Hepatocyte (in vitro differentiated cells): ENCODE data around the gene SMAP2. TPM values are rescaled to one million over a fixed set of nuclear protein-coding genes. Genes with fewer than 3 reads are reported as not detected.

ENCODE experiments used
- DNase-seq: peaks from one replicate; pipeline ENCODE4 v3.0.0-alpha.2; 2016; ENCODE audit warnings: low spot score
- H2AFZ ChIP-seq: fragments of 200-600 bp; sonication (generic); 2 replicates; pipeline ENCODE4 v1.6.0; 2016; ENCODE audit warnings: antibody characterized with exemption, mild to moderate bottlenecking
- H3K27ac ChIP-seq: fragments of 200-600 bp; sonication (generic); 2 replicates; pipeline ENCODE4 v1.5.1; 2016; ENCODE audit warnings: mild to moderate bottlenecking
- H3K27me3 ChIP-seq: fragments of 200-600 bp; sonication (generic); 2 replicates; pipeline ENCODE4 v1.6.1; 2016
- H3K36me3 ChIP-seq: fragments of 200-600 bp; sonication (generic); replicated peaks from 2 replicates; pipeline ENCODE4 v1.5.1; 2016; ENCODE audit warnings: low read depth; ENCODE audit not compliant: insufficient read depth
- H3K4me1 ChIP-seq: fragments of 200-600 bp; sonication (generic); 2 replicates; pipeline ENCODE4 v1.5.1; 2016; ENCODE audit warnings: mild to moderate bottlenecking, moderate library complexity; ENCODE audit not compliant: insufficient read depth
- H3K4me2 ChIP-seq: fragments of 200-600 bp; sonication (generic); 2 replicates; pipeline ENCODE4 v1.6.0; 2016
- H3K4me3 ChIP-seq: fragments of 200-600 bp; sonication (generic); 2 replicates; pipeline ENCODE4 v1.5.1; 2016; ENCODE audit warnings: mild to moderate bottlenecking
- H3K79me2 ChIP-seq: fragments of 200-600 bp; sonication (generic); 2 replicates; pipeline ENCODE4 v1.6.0; 2017; ENCODE audit warnings: mild to moderate bottlenecking
- H3K9me2 ChIP-seq: fragments of 200-600 bp; sonication (generic); replicated peaks from 2 replicates; pipeline ENCODE4 v1.6.0; 2017; ENCODE audit warnings: mild to moderate bottlenecking; ENCODE audit not compliant: insufficient read depth
- H3K9me3 ChIP-seq: fragments of 200-600 bp; sonication (generic); 2 replicates; pipeline ENCODE4 v1.5.1; 2016; ENCODE audit warnings: low read depth, mild to moderate bottlenecking
- H4K20me1 ChIP-seq: fragments of 200-600 bp; sonication (generic); 2 replicates; pipeline ENCODE4 v1.6.0; 2016; ENCODE audit warnings: mild to moderate bottlenecking; ENCODE audit not compliant: insufficient read depth, poor library complexity, severe bottlenecking
- CTCF ChIP-seq: fragments of 200-600 bp; sonication (generic); IDR thresholded peaks from 2 replicates; pipeline ENCODE4 v1.5.1; 2016; ENCODE audit warnings: antibody characterized with exemption, mild to moderate bottlenecking; ENCODE audit not compliant: poor library complexity
- EZH2 ChIP-seq: fragments of 200-600 bp; sonication (generic); IDR thresholded peaks from 2 replicates; pipeline ENCODE4 v1.6.1; 2016; ENCODE audit warnings: antibody characterized with exemption, mild to moderate bottlenecking, borderline replicate concordance
- EZH2phosphoT487 ChIP-seq: fragments of 200-600 bp; sonication (generic); IDR thresholded peaks from one replicate; pipeline ENCODE4 v1.6.1; 2018; ENCODE audit warnings: antibody characterized with exemption, mild to moderate bottlenecking, low read depth, moderate library complexity; ENCODE audit not compliant: unreplicated experiment, severe bottlenecking
- WGBS: methylation state at CpG from one replicate; pipeline ENCODE4 v1.1.6; 2016; ENCODE audit warnings: low lambda C conversion rate; ENCODE audit errors: missing lambda C conversion rate; 5-methylcytosine and 5-hydroxymethylcytosine counted together
- polyA plus RNA-seq: library from polyadenylated mRNA; unstranded; fragments of >200 nt; fragmentation: Nextera tagmentation; extraction: Ambion mirVana; gene quantifications from 2 replicates; pipeline ENCODE4 v1.2.1, GENCODE V29; 2016
- total RNA-seq: library from RNA; depleted of rRNA; stranded (reverse); fragments of >200 nt; gene quantifications from 2 replicates; pipeline ENCODE4 v1.2.3, GENCODE V29; 2014

Gene SMAP2
- total and polyA plus RNA-seq, 2 experiments from 2014 or later = 22.9 to 23.1 TPM

DNA sequence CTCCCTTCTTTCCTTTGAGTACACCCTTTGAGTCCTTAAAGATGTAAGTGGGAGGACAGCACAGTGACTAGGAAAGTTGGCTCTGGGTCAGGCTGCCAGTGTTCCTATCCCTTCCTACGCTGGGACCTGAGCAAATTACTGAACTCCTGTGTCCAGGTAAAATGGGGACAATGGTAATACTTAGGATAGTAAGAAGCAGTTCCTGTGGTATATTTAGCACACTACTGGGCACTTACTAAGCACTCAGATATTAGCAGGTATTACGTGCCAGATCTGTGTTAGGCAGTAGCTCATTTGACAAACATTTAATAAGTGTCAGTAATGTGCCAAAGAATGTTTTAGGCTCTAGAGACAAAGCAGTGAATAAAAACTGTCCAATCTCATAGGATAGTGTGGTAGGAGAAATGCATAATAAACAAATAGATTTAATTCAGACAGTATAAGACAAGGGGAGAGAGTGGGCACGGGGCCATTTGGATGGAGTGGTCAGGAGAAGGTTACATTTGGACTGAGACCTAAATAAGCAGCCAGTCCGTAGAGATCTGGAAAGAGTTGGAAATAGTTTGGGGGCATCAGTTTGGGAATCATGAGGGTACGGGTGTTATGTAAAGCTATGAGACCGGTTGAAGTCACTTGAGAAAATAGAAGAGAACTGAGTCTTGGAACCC lies 50.6 kb downstream of the SMAP2 start:
- no peak for DNase-seq
- H3K9me3 ChIP-seq = no peaks in the 10 kb centered on the region
- H4K20me1 ChIP-seq = no peaks in the 10 kb centered on the region
- no peaks in the 10 kb centered on the region for H3K79me2 ChIP-seq
- no peak overlapping the region for H3K4me3 ChIP-seq
- no peak for TF ChIP-seq EZH2phosphoT487
- no peak for TF ChIP-seq EZH2
- TF ChIP-seq CTCF = no peak
- H3K27ac ChIP-seq = no peak overlapping the region
- no peaks in the 10 kb centered on the region for H3K36me3 ChIP-seq
- H3K27me3 ChIP-seq = no peaks in the 10 kb centered on the region
- H3K4me2 ChIP-seq = no peak overlapping the region
- WGBS = 96% methylated on average over 6 of the region's 6 CpGs
- H3K9me2 ChIP-seq = no peaks in the 10 kb centered on the region
- no peaks in the 10 kb centered on the region for H3K4me1 ChIP-seq
- no peak overlapping the region for H2AFZ ChIP-seq

GRCh38 chr1:40425198-40425597 lies 51.7 kb downstream of the SMAP2 start:
- no peaks in the 10 kb centered on the region for H3K9me2 ChIP-seq
- H3K4me1 ChIP-seq = no peaks in the 10 kb centered on the region
- no peak for DNase-seq
- 78% methylated on average over 4 of the region's 4 CpGs for WGBS
- no peaks in the 10 kb centered on the region for H3K79me2 ChIP-seq
- no peaks in the 10 kb centered on the region for H3K9me3 ChIP-seq
- TF ChIP-seq EZH2 (no peak), CTCF (no peak), EZH2phosphoT487 (no peak)
- H3K27me3 ChIP-seq = no peaks in the 10 kb centered on the region
- no peak overlapping the region for H3K4me2 ChIP-seq
- no peaks in the 10 kb centered on the region for H3K36me3 ChIP-seq
- no peaks in the 10 kb centered on the region for H4K20me1 ChIP-seq
- H3K4me3 ChIP-seq = no peak overlapping the region
- no peak overlapping the region for H3K27ac ChIP-seq
- no peak overlapping the region for H2AFZ ChIP-seq

- no peaks in the 10 kb centered on the region for H3K4me1 ChIP-seq
- H3K79me2 ChIP-seq = no peaks in the 10 kb centered on the region
- no peak overlapping the region for H3K27ac ChIP-seq
- no peaks in the 10 kb centered on the region for H4K20me1 ChIP-seq
- no peak overlapping the region for H3K4me2 ChIP-seq
- no peak overlapping the region for H3K4me3 ChIP-seq
- no peaks in the 10 kb centered on the region for H3K9me3 ChIP-seq
- no peaks in the 10 kb centered on the region for H3K9me2 ChIP-seq
- H3K27me3 ChIP-seq = no peaks in the 10 kb centered on the region
- no peaks in the 10 kb centered on the region for H3K36me3 ChIP-seq
- no peak overlapping the region for H2AFZ ChIP-seq
- DNase-seq = no peak
- TF ChIP-seq EZH2phosphoT487 = no peak
- no peak for TF ChIP-seq CTCF
Measured at GRCh38 chr1:40431385-40431784, 57.9 kb downstream of the SMAP2 start.
